NB4 (cell line): ENCODE measurements around the gene GLYR1.

ENCODE experiments used
- DNase-seq: peaks from one replicate; pipeline ENCODE4 v3.0.0; 2010; ENCODE audit warnings: low read depth
- H3K4me3 ChIP-seq: one replicate; pipeline ENCODE4 v1.5.1; 2011; ENCODE audit warnings: mild to moderate bottlenecking, low read depth, low read length, moderate library complexity
- CTCF ChIP-seq: IDR thresholded peaks from one replicate; pipeline ENCODE4 v1.5.1; 2012; ENCODE audit warnings: low read depth, low read length
- MAX ChIP-seq: IDR thresholded peaks from 2 replicates; pipeline ENCODE4 v1.6.1; 2011; ENCODE audit warnings: low read depth, low read length
- MYC ChIP-seq: IDR thresholded peaks from 2 replicates; pipeline ENCODE4 v1.6.1; 2011; ENCODE audit warnings: low read depth, low read length
- POLR2A ChIP-seq: IDR thresholded peaks from 2 replicates; pipeline ENCODE4 v1.6.1; 2011; ENCODE audit warnings: mild to moderate bottlenecking; ENCODE audit not compliant: insufficient read length; ENCODE audit errors: extremely low read depth

GLYR1 gene

GRCh38 chr16:4860727-4861342, 13.7 kb upstream of the GLYR1 start:
- no peak overlapping the region for H3K4me3 ChIP-seq
- no peak for DNase-seq
- TF ChIP-seq MAX, result no peak
- no peak for TF ChIP-seq POLR2A

- no peak overlapping the region for H3K4me3 ChIP-seq
- DNase-seq, result no peak
- TF ChIP-seq MAX (no peak), POLR2A (no peak), MYC (no peak), CTCF (no peak)
Observed at GRCh38 chr16:4859900-4860255, 12.8 kb upstream of the GLYR1 start.

GRCh38 chr16:4859190-4859899, 12.3 kb upstream of the GLYR1 start:
- no peak for DNase-seq
- H3K4me3 ChIP-seq, result no peak overlapping the region
- TF ChIP-seq CTCF (no peak), POLR2A (no peak), MYC (no peak), MAX (no peak)

GRCh38 chr16:4855804-4856203, 8.7 kb upstream of the GLYR1 start:
- no peak for DNase-seq
- TF ChIP-seq POLR2A, result no peak
- TF ChIP-seq CTCF, result no peak
- TF ChIP-seq MYC, result no peak
- TF ChIP-seq MAX, result no peak

GRCh38 chr16:4855371-4855770, 8.3 kb upstream of the GLYR1 start:
- TF ChIP-seq MYC (no peak), CTCF (no peak), MAX (no peak), POLR2A (no peak)

More at GRCh38 chr16:4855804-4856203, 8.7 kb upstream of the GLYR1 start:
- no peak overlapping the region for H3K4me3 ChIP-seq

GRCh38 chr16:4852221-4852872, 5.3 kb upstream of the GLYR1 start:
- TF ChIP-seq POLR2A (no peak), MAX (no peak), CTCF (no peak)
- peak; percentile 22 for DNase-seq
- no peak overlapping the region for H3K4me3 ChIP-seq

More at GRCh38 chr16:4855371-4855770, 8.3 kb upstream of the GLYR1 start:
- H3K4me3 ChIP-seq, result no peak overlapping the region
- no peak for DNase-seq
